Hematopoietic multipotent progenitor cell treated with erythropoietin and hydrocortisone succinate and interleukin-3 and kit ligand, for 6 days (in vitro differentiated cells): Measurements from ENCODE around the gene UCK1.
A peak's percentile ranks its signal among the peaks of the same experiment; 100 is the strongest.

ENCODE experiments used
- DNase-seq: peaks from one replicate; pipeline ENCODE4 v3.0.0-alpha.2; 2015

Gene UCK1

GRCh38 chr9:131492070-131492469 lies 39.0 kb downstream of the UCK1 start:
- no peak for DNase-seq

- DNase-seq, result no peak
Measured at GRCh38 chr9:131491001-131491710, 39.9 kb downstream of the UCK1 start.

GRCh38 chr9:131490514-131490913 lies 40.5 kb downstream of the UCK1 start:
- no peak for DNase-seq

- no peak for DNase-seq
Measured at GRCh38 chr9:131487621-131488031, 43.4 kb downstream of the UCK1 start.

- no peak for DNase-seq
Measured at GRCh38 chr9:131487001-131487400, 44.1 kb downstream of the UCK1 start.

GRCh38 chr9:131485728-131486422 lies 45.2 kb downstream of the UCK1 start:
- no peak for DNase-seq

GRCh38 chr9:131485206-131485605 lies 45.9 kb downstream of the UCK1 start:
- no peak for DNase-seq

GRCh38 chr9:131484560-131485185 lies 46.4 kb downstream of the UCK1 start:
- no peak for DNase-seq

- no peak for DNase-seq
Measured at GRCh38 chr9:131484051-131484445, 47.0 kb downstream of the UCK1 start.

GRCh38 chr9:131483319-131484050 lies 47.6 kb downstream of the UCK1 start:
- DNase-seq, result no peak

GRCh38 chr9:131482343-131483006 lies 48.6 kb downstream of the UCK1 start:
- DNase-seq, result no peak

GRCh38 chr9:131481441-131482342 lies 49.4 kb downstream of the UCK1 start:
- DNase-seq, result no peak

- no peak for DNase-seq
Measured at GRCh38 chr9:131480258-131480657, 50.8 kb downstream of the UCK1 start.

- no peak for DNase-seq
Measured at GRCh38 chr9:131478911-131479310, 52.2 kb downstream of the UCK1 start.

- DNase-seq, result peak; percentile 60
Measured at GRCh38 chr9:131478421-131478868, 52.6 kb downstream of the UCK1 start.

GRCh38 chr9:131477816-131478419 lies 53.1 kb downstream of the UCK1 start:
- DNase-seq, result no peak

- DNase-seq, result no peak
Measured at GRCh38 chr9:131477367-131477766, 53.7 kb downstream of the UCK1 start.

- DNase-seq, result no peak
Measured at GRCh38 chr9:131476777-131477345, 54.2 kb downstream of the UCK1 start.

GRCh38 chr9:131475956-131476776 lies 54.9 kb downstream of the UCK1 start:
- DNase-seq, result peak; percentile 16
